Measurements from ENCODE around the gene GPRC5C.
"Not testable (repeated sequence)": the region's sequence is repeated elsewhere in the genome, so short reads cannot be mapped to it uniquely, and the experiment has no call there.

The GPRC5C gene

GRCh38 chr17:74404218-74404617, 27.7 kb upstream of the GPRC5C start:
- TF ChIP-seq, protein P1, sequence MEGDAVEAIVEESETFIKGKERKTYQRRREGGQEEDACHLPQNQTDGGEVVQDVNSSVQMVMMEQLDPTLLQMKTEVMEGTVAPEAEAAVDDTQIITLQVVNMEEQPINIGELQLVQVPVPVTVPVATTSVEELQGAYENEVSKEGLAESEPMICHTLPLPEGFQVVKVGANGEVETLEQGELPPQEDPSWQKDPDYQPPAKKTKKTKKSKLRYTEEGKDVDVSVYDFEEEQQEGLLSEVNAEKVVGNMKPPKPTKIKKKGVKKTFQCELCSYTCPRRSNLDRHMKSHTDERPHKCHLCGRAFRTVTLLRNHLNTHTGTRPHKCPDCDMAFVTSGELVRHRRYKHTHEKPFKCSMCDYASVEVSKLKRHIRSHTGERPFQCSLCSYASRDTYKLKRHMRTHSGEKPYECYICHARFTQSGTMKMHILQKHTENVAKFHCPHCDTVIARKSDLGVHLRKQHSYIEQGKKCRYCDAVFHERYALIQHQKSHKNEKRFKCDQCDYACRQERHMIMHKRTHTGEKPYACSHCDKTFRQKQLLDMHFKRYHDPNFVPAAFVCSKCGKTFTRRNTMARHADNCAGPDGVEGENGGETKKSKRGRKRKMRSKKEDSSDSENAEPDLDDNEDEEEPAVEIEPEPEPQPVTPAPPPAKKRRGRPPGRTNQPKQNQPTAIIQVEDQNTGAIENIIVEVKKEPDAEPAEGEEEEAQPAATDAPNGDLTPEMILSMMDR (IDR thresholded peaks at IDR 0.05; ENCODE audit: insufficient read depth, low read length, missing control alignments) = no peak
- CTCF ChIA-PET = no interaction called here
- POLR2A ChIA-PET = no interaction called here
- H3K4me3 ChIP-seq (ENCODE audit: low read depth, low read length) = no peak overlapping the region
- no peak for DNase-seq (ENCODE audit: low read depth, low spot score)

GRCh38 chr17:74404789-74405188, 27.1 kb upstream of the GPRC5C start:
- DNase-seq (ENCODE audit: low read depth, low spot score) = no peak
- no peak overlapping the region for H3K4me3 ChIP-seq (ENCODE audit: low read depth, low read length)
- ChIA-PET POLR2A (no interaction called here), CTCF (no interaction called here)
- TF ChIP-seq, protein P1 (IDR thresholded peaks at IDR 0.05; ENCODE audit: insufficient read depth, low read length, missing control alignments) = no peak

- DNase-seq (ENCODE audit: low read depth, low spot score); H3K4me3 ChIP-seq (ENCODE audit: low read depth, low read length); POLR2A ChIA-PET: not testable (repeated sequence)
- CTCF ChIA-PET = interaction anchor here (1.1 kb wide), 1 partner anchor 51 kb away, joined by 3 read pairs; no protein-coding TSS in a partner anchor
Measured at GRCh38 chr17:74405311-74405710, 26.6 kb upstream of the GPRC5C start.

DNA sequence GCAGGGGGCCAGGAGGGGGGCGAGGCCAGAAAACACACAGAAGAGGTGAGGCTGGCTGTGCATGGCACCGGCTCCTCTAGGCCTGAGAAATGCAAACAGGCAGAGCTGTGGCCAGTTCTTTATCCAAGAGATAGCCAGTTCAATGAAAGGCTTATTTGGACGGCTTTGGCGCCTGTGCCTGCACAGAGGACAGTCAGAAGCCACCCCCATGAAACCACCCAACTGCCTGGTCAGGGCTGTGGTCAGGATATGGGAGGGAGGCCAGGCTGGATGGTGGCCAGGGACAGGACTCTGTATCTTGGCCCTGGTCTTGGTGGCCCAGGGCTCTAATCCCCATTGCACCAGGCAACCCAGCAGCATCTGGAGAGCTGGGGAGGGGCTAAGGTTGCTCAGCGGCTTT, 24.5 kb upstream of the GPRC5C start:
- H3K4me3 ChIP-seq (ENCODE audit: low read depth, low read length) = no peak overlapping the region
- ChIA-PET POLR2A (no interaction called here), CTCF (no interaction called here)
- TF ChIP-seq, protein P1 (IDR thresholded peaks at IDR 0.05; ENCODE audit: insufficient read depth, low read length, missing control alignments) = no peak
- DNase-seq (ENCODE audit: low read depth, low spot score) = no peak

DNA sequence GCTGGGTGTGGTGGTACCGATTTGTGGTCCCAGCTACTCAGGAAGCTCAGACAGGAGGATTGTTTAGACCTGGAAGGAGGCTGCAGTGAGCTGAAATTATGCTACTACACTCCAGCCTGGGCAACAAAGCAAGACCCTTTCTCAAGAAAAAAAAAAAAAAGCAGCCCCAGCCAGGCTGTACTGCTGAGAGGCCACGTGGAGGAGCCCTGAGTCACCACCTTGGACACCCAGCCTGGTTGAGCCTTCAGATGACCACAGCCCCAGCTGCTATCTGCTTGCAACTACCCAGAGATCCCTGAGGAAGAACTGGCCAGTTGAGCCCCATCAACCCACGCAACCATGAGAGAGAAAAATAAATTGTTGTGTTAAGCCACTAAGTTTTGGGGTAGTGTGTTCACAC, 23.6 kb upstream of the GPRC5C start:
- no peak overlapping the region for H3K4me3 ChIP-seq (ENCODE audit: low read depth, low read length)
- ChIA-PET CTCF (no interaction called here), POLR2A (no interaction called here)
- DNase-seq (ENCODE audit: low read depth, low spot score) = no peak
- TF ChIP-seq, protein P1 (IDR thresholded peaks at IDR 0.05; ENCODE audit: insufficient read depth, low read length, missing control alignments) = no peak

- no peak for DNase-seq (ENCODE audit: low read depth, low spot score)
- TF ChIP-seq, protein P1 (IDR thresholded peaks at IDR 0.05; ENCODE audit: insufficient read depth, low read length, missing control alignments) = no peak
- POLR2A ChIA-PET = no interaction called here
- no peak overlapping the region for H3K4me3 ChIP-seq (ENCODE audit: low read depth, low read length)
- CTCF ChIA-PET = no interaction called here
Measured at GRCh38 chr17:74408815-74409214, 23.1 kb upstream of the GPRC5C start.

DNA sequence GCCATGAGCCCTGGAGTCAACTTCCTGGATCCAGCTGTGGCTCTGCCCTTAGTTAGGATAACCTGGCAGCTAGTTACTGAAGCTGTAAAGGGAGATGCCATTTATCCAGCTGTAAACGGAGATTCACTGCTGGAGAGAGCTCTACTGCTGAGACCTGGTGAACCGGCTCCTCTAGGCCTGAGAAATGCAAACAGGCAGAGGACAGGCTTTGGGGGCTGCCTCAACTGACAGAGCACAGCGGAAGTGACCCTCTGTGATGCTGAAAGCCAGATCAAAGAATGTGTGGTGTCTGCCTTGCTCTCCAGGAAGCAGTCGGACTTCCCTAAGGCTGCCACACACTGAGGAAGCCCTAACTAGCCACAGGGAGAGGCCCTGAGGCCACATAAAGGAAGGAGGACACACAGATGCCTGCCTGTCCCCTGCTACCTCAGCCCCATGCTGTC, 21.9 kb upstream of the GPRC5C start:
- POLR2A ChIA-PET = no interaction called here

More for the DNA sequence above, 21.9 kb upstream of the GPRC5C start:
- no peak overlapping the region for H3K4me3 ChIP-seq (ENCODE audit: low read depth, low read length)
- no peak for DNase-seq (ENCODE audit: low read depth, low spot score)
- TF ChIP-seq, protein P1 (IDR thresholded peaks at IDR 0.05; ENCODE audit: insufficient read depth, low read length, missing control alignments) = no peak
- CTCF ChIA-PET = no interaction called here
